Astrocyte of the cerebellum (primary cell): ENCODE measurements around the gene TTLL10.
A peak's percentile ranks its signal among the peaks of the same experiment; 100 is the strongest.

Experiments
- DNase-seq: peaks from one replicate; pipeline ENCODE4 v3.0.0-alpha.2; 2011; ENCODE audit warnings: low read depth
- H3K4me3 ChIP-seq: 2 replicates; pipeline ENCODE4 v1.5.1; 2011; ENCODE audit warnings: mild to moderate bottlenecking, low read depth, low read length, moderate library complexity
- in situ Hi-C: cut with HindIII; loops from 2 replicates; pipeline ENCODE4 v1.10.0; 2017; ENCODE audit warnings: low sequenced_read_pairs
- TF ChIP-seq, protein P1 (sequence below): IDR thresholded peaks from 2 replicates; pipeline ENCODE4 v1.5.1; 2012; ENCODE audit warnings: low read length, low read depth, moderate library complexity, mild to moderate bottlenecking; ENCODE audit errors: missing control alignments

TTLL10 gene

DNA sequence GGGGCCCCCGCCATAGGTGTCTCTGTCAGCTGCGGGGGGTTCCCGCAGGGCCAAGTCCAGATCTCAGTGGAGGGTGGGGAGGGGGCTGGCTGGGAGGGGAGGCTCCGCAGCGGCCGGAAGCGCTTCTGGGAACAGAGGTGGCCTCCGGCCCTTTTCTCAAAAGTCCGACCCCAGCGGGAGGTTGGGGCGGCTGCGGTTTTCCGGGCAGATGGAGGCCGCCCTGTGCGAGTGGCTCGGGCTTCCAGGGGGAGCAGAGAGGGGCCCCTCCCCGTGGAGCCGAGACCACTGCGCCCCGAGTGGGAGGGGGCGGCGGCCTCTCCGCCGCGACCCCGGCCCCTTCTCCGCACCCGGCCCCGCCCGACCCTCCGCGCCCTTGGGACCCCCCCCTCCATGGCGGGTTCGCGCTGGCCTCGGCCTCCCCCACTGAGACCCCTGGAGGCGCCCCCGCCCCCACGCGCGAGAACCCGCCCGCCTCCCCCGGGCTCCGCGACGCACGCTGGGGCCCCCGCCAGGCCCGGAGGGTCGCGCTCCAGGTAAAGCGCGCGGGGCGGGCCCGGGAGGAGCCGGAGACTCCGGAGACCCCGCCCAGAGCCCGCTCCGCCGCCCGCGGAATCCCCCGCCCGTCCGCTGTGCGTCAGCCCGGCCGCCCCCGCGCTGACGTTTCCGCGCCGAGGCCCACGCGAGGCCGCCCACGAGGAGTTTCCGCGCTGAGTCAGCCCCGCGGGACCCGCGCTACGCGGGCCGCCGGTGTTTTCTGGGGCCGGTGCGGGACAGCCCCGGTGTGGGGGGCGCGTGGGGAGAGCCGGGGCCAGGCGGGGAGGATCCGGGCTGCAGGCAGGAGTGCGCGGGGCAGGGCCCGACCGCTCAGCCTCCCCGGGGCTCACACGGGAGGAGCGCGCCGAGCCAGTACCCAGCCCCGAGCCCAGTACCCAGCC lies 27.5 kb downstream of the TTLL10 start:
- TF ChIP-seq, protein P1, sequence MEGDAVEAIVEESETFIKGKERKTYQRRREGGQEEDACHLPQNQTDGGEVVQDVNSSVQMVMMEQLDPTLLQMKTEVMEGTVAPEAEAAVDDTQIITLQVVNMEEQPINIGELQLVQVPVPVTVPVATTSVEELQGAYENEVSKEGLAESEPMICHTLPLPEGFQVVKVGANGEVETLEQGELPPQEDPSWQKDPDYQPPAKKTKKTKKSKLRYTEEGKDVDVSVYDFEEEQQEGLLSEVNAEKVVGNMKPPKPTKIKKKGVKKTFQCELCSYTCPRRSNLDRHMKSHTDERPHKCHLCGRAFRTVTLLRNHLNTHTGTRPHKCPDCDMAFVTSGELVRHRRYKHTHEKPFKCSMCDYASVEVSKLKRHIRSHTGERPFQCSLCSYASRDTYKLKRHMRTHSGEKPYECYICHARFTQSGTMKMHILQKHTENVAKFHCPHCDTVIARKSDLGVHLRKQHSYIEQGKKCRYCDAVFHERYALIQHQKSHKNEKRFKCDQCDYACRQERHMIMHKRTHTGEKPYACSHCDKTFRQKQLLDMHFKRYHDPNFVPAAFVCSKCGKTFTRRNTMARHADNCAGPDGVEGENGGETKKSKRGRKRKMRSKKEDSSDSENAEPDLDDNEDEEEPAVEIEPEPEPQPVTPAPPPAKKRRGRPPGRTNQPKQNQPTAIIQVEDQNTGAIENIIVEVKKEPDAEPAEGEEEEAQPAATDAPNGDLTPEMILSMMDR = no peak
- H3K4me3 ChIP-seq = peak overlapping the region; percentile 33
- no peak for DNase-seq
- in situ Hi-C loops = no loop called here

GRCh38 chr1:1202831-1203560 lies 29.3 kb downstream of the TTLL10 start:
- TF ChIP-seq, protein P1 = no peak
- H3K4me3 ChIP-seq = no peak overlapping the region
- in situ Hi-C loops = no loop called here
- DNase-seq = no peak

GRCh38 chr1:1203561-1204424 lies 30.1 kb downstream of the TTLL10 start:
- DNase-seq = no peak
- in situ Hi-C loops = no loop called here
- TF ChIP-seq, protein P1 = no peak
- H3K4me3 ChIP-seq = no peak overlapping the region

- no peak overlapping the region for H3K4me3 ChIP-seq
- TF ChIP-seq, protein P1 = no peak
- DNase-seq = no peak
- in situ Hi-C loops = no loop called here
Observed at GRCh38 chr1:1204425-1204920, 30.8 kb downstream of the TTLL10 start.

GRCh38 chr1:1204998-1205768 lies 31.5 kb downstream of the TTLL10 start:
- TF ChIP-seq, protein P1 = no peak
- DNase-seq = no peak
- in situ Hi-C loops = no loop called here
- no peak overlapping the region for H3K4me3 ChIP-seq
